G401.6 (cell line): Measurements from ENCODE around the gene PTTG1IP.
"Not testable (repeated sequence)": the region's sequence is repeated elsewhere in the genome, so short reads cannot be mapped to it uniquely, and the experiment has no call there.

Experiments used
- FAIRE-seq: peaks from 2 replicates; lab custom pipeline; 2012; peaks lifted over from hg19 to GRCh38; lab: Jason Lieb, UNC

The PTTG1IP gene

DNA sequence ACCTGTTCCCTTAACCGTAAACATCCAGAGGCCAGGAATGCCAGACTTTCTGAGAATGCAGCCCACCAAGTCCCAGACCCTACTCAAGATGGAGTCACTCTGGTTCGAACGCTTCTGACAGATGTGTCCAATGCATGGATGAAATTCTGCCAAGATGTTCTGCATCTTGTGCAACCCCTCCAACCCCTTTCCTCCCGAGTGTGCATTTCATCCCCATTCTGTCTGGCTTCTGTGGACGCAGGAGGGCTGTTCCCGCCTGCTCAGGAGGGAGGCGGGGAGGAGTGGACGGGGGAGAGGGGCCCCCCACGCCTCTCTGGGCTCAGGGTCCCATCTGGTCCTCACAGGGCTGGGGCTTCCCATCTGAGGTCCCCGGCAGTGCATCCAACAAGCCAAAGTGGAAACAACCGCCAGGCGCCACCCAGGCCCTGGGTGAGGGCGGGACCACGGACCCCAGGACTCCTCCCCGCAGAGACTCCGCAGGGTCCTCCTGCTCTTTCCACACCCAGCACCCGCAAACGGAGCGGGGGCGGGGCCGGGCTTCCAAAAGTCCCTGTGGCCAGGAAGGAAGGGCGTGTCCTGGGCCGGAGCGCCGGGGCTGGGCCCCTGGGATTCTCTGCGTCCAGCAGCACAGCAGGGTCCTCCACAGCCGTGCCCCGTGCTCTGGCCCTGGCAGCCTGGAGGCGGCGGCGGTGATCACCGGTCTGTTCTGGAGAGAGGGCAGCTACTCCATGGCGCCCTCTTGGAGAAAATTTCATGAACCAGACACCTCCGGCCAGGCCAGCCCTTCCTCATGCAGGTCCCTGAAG, 27.9 kb downstream of the PTTG1IP start:
- FAIRE-seq: no peak

DNA sequence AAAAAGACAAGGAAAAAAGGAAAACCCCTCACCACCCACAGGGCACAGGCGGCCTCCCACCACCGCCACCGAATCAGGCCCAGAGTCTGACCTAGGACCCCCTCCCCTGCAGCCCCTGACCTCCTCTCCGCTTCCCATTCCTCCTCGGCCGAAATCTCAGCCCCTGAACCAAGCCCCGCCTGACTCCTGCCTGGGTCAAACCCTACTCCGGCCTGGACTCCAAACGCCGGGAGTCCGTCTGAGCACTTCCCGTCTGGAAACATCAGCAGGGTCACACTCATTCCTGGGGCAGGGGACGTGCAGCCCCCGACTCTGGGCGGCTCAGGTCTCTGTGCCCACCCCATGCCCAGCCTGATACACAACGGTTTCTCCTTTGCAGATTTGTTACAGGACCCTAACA, 29.2 kb downstream of the PTTG1IP start:
- FAIRE-seq: no peak

DNA sequence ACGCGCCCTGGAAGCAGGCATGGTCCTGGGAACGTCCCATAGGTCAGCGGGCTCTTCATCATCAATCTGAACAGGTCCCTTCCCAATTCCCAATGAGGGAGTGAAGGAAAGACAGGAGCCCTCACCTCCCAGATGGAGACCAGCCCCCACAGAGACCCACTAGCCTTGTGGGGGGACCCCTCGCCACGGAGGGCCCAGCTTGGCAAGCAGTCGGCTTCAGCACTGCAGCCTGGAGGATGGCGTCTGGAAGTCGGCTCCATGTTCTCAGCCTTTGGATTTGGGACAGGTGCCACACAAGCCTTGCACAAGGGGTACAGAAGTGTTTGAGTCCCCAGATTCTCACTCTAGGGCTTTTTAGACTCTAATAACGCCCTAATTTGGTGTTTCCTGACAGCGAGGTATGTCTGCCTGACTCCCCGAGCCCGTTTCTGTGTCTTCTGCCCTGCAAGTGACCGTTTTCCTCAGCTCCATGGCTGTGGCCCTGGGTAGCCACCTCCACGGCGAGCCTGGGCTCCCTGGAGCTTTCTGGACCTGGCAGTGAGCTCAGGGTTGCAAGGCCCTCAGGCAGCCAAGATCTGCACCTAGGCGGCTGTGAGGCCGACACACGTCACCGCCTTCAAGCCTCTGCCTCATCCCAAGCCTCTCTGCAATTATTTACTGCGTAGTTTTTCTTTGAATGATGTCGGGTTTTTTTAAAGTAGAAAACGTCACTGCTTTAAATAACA, 30.6 kb downstream of the PTTG1IP start:
- no peak for FAIRE-seq

DNA sequence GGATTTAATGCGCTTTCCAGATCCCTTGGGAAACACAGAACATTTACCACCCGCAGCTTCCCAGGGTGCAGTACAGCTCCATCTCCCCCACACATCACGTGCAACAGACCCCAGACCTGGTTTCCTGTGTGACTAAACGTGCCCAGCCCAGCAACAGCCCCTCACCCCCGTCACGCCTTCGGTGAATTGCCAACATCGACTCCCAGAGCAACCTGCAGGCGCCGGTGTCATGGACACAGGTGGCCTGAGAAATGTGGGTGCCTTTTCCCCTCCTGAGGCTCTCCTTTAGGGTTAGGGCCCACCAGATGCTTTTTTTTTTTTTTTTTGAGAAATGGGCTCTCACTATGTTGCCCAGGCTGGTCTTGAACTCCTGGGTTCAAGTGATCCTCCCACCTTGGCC, 31.4 kb downstream of the PTTG1IP start:
- no peak for FAIRE-seq

DNA sequence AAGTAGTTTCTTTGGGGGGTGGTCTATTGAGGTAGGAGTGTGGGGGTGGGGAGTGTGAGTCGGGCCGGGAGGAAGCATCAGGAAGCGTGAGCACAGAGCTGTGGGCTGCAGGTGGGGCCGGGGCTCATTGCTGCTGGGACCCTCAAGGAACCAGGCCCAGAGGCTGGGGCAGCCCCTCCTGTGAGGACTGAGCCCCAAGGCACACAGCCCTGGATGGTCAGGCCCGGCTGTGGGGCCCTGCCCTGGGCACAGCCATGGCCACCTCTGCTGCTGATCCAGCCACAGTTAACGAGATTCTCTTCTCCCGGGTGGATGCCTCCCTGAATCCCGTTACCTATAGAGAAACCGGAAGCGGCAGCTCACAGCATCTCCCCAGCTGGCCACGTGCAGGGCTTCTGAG, 32.7 kb downstream of the PTTG1IP start:
- FAIRE-seq: no peak

DNA sequence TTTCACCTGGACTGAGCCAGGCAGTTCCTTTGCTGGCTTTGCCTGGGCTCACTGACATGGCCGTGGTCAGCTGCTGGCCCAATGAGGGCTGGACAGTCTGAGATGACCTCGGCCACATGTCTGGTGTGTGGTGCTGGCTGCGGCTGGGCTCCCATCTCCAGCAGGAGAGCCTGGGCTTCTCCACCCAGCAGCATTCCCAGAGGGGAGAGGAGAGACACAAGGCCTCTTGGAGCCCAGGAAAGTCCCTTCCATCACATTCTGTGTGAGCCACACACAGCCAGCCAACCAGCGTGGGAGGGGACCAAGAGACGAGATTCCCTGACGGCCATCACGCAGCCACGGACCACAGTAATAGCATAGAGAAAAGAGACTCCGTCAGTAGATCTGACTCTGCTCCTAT, 34.5 kb downstream of the PTTG1IP start:
- no peak for FAIRE-seq

DNA sequence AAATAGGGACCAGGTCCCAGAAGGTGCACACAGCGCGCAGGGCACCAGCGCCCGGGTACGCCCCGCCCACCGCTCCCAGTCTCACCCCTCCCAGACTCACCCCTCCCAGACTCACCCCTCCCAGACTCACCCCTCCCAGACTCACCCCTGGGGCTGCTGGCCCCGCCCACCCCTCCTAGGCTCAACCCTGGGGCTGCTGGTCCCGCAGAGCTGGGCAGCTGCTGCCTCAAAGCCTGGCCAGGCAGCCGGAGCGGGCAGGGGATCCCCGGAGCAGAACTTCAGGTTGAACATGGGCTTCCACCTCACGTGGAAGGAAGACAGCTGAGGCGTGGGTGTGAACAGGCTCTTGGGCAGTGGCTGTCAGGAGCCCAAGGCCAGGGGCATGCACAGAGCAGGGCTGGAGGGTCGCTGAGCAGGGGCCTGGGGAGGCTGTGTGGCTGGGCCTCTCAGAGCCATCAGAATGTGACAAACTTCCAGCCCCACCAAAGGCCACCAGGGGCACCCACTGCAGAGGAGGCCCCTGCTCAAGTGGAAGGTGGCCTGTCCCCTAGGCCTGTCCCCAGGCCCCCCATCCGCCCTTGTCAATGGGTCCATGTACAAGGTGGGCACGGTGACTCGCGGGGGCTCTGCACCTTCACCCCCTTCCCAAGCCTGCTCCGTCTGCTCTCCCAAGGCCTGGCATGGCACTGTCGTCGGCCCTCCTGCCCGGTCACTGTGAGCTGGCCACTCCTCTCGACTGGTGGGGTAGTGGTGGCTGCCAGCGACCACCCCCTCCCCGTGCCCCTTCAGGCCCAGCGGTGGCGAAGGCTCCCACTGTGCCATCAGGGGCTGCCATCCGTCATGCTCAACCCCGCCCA, 35.2 kb downstream of the PTTG1IP start:
- FAIRE-seq: no peak

DNA sequence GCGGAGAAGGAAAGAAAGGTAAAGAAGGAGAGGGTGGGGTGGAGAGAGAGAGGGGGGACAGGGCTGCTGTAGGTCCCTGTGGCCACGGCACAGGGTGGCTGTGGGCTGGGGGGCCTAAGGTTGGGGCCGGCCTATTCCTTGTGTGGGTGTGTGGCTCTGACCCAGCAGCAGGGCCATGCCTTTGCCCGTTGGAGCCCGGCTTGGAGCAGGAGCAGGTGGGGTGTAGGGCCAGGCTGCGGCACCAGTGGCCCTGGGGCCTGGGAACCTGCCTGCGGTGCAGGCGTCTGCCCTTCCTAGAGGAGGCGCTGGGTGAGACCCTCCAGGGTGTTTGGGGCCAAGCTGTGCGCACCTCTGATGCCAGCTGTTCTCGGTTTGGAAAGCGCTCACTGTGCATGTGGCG, 36.0 kb downstream of the PTTG1IP start:
- FAIRE-seq: no peak

DNA sequence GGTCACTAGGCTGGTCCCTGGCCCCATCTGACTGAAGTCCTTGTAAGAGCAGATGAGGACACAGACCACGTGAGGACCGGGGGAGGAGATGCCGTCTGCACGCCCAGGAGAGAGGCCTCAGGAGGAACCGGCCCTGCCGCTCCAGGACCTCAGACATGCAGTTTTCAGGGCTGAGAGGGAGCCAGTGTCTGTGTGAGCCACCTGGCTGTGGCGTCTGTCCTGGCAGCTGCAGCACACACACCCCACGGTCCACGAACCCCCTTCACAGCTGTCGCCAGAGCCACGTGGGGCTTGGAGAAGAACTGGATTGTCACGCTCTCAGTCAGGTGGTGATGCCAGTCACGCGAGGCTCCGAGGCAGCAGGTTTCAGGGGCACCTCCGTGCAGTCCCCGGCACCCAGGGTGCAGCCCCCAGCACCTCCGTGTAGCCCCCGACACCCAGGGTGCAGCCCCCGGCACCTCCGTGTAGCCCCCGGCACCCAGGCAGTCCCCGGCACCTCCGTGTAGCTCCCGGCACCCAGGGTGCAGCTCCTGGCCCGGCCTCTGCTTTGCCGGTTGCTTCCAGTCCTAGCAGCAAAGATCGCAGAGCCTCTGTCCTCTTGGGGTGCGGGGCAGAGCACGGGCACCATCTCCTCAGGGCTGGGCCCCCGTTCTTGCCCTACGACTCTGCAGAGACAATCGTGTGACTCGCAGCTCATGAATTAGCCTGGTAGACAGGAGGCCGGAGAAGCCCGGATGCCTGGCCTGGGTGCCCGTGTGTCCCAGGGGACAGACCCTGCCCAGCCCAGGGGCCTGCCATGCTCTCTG, 36.6 kb downstream of the PTTG1IP start:
- FAIRE-seq: no peak

DNA sequence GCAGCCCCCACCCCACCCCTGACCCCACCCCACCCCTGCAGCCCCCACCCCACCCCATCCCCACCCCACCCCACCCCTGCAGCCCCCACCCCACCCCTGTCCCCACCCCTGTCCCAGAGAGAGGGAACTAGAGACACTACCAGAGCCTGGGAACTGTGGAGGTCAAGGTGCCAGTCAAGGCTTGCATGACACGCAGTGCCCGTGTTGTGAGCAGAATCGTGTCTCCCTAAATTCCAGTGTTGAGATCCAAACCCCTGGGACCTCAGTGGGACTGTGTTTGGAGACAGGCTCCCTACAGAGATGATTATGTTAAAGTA, 37.2 kb downstream of the PTTG1IP start:
- FAIRE-seq: no peak

DNA sequence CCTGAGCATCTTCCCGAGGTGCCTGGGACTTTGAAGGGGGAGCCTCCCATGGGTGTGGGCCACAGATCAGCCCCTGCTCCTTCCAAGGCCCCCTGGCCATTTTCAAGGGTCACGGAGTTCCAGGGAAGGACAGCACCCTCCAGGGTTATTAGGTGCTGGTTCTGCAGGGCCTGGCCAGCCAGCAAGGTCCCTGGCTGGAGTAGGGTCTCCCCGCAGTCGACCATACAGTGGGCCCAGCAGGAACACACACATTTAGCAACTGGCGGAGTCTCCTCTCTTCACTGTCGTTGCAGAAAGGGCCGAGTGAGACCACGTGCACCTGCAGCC, 37.9 kb downstream of the PTTG1IP start:
- FAIRE-seq: no peak

DNA sequence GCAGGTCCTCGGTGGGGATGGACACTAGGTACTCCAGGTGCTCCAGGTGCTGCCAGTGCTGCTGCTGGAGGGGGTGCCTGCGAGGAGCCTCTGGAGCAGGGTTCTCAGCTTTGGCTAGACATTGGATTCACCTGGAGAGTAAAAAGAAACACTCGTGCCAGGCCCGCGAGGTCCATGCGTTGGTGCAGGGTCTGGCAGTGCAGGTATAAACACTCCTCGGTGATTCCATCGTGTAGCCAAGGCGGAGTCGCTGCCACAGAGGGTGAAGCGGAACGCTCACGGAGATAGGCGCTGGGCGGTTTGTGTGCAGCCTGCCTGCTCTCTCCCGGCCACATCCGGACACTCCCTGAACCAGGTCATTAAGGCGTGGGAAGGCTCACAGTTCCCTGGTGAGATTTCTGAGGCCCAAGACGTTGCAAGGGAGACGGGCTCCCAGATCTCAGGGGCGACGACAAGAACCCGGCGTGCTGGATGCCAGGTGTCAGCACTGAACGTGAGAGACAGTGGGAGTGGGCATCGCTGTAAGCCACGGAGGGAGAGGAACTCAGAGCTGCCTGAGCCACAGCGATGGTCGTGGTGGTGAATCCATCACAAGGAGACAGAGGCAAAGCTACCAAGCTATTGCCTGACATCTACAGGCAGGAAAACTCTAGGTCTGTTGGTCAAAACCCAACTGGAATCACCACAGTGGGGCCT, 38.4 kb downstream of the PTTG1IP start:
- FAIRE-seq: no peak

DNA sequence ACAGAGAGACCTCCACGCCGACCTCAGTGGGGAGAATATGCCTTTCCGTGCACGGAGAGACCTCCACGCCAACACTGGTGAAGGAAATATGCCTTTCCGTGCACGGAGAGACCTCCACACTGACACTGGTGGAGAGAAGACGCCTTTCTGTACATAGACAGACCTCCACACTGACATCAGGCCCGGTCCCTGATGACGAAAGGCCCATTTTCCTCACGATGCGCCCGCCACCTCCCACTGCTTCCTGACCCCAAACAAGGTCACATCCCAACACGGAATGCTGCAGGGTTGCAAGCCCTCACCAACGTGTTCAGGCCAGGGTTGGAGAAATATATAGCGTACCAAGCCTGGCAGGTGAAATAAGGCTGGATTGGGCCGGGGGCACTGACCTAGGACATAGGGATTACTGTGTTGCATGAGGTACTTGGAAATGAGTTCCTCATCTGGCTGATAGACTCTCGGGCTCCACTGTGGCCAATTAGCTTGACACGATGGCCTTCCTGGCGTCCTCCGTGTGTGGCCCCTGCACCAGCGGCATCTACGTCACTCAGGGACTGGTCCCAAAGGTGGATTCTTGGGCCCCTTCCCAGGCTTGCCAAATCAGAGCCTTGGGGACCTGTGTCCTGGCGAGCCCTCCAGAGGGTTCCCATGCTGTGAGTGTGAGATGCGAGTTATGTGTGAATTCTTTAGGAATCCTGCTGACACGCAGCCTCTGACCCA, 39.1 kb downstream of the PTTG1IP start:
- no peak for FAIRE-seq

DNA sequence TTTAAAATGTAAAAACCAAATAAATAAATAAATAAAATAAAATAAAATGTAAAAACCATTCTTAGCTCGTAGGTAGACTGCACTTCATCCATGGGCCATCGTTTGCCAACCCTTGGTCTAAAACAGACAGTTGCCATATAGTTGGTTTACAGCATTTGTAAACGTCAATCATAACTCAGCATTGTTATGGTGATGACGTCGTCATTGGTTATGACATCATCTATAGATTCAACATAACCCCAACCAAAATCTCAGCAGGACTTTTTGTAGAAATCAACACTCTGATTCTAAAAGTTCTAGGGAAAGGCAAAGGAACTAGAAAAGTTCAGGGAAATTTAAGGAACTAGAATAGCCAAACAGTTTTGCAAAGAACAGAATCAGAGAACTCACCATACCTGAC, 39.8 kb downstream of the PTTG1IP start:
- FAIRE-seq: no peak

DNA sequence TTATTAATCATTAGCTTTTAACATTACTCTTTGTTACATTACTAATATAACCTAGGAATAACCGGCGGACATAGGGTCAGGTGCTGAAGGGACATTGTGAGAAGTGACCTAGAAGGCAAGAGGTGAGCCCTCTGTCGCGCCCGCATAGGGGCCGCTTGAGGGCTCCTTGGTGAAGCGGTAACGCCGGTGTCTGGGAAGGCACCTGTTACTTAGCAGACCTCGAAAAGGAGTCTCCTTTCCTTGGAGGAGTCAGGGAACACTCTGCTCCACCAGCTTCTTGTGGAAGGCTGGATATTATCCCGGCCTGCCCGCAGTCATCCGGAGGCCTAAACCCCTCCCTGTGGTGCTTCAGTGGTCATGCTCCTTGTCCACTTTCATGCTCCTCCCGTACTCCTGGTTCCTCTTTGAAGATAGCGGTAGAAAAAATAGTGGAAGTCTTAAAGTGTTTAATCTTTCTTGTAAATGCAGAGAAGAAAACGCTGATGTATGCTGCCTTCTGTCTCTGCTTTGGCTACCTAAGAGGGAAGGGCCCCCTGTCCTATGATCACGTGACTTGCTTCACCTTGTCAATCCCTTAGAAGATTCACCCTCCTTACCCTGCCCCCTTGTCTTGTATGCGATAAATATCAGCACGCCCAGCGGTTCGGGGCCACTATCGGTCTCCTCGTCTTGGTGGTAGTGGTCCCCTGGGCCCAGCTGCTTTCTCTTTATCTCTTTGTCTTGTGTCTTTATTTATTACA, 40.8 kb downstream of the PTTG1IP start:
- not testable (repeated sequence) for FAIRE-seq

DNA sequence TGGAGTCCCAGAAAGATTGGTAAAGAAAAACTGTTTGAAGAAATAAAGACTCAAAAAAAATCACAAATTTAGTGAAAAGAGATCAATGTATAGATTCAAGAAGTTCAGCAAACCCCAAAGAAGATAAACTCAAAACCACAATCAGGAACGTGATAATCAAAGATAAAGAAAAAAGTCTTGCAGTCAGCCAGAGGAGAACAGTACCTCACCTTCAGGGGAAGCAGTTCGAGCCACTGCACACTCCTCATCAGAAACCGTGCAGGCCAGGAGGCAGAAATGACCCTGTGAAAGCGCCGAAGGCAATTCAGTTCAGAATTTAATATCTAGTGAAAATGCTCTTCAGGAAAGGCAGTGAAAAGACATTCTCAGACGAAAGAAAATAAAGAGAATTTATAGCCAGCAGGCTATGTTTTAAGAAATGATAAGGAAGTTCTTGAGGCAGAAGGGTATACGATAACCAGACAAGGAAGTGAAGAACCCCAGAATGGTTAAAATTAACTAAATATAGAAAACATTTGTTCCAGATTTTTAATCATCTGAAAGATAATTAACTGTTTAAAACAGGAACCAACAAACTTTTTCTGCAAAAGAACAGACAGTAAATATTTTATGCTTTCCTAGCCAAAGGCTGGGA, 42.1 kb downstream of the PTTG1IP start:
- no peak for FAIRE-seq

DNA sequence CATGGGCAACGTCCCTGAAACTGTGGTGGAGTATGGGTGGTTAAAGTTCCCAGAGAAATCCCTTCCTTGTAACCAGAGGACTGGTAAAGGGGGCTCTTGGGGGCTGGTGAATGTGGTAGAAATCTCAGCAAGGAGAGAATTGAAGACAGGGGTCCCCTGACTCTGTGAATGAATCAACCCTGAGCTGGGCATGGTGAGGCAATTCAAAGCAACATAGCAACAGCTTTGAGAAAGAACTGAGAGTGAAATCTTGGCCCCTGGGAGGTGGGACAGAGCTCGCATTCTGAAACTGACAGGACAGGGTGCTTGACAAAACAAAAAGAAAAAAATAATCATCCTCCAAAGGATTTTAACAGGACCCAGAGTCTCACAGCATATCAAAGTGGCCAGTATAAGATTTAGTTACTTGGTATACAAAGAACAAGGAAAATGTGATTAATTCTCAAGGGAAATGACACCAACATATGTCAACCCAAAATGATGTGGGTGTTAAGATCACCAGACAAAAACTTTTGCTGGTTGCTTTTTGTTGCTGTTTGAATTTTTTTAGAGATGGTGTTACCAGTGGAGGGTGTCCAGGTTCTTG, 43.9 kb downstream of the PTTG1IP start:
- no peak for FAIRE-seq

DNA sequence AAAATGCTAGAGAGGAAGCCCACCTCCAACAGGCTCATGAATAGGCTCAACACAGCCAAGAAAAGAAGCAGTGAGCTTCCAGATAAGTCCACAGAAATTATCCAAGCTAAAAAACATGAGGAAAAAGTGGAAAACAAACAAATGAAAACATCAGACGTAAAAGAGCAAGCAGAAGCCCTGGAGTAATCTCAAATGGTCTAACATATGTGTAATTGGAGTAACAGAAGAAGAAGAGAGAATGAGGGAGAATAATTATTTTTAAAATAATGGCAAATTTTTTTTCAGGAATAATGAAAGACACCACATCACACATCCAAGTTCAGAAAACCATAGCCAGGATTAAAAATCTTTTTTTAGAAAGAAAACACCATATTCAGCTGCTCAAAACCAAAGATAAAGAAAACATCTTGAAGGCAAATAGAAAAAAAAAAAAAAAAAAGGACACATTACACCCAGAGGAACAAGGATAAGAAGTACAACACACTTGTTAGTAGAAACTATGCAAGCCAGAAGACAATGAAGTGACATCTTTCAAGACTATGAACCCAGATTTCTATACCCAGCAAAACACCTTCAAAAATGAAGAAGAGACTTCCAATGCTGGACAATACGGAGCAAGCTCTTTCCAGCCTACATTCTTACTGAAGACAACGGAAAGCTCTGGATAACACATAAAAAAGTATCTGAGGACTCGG, 45.0 kb downstream of the PTTG1IP start:
- FAIRE-seq: no peak

DNA sequence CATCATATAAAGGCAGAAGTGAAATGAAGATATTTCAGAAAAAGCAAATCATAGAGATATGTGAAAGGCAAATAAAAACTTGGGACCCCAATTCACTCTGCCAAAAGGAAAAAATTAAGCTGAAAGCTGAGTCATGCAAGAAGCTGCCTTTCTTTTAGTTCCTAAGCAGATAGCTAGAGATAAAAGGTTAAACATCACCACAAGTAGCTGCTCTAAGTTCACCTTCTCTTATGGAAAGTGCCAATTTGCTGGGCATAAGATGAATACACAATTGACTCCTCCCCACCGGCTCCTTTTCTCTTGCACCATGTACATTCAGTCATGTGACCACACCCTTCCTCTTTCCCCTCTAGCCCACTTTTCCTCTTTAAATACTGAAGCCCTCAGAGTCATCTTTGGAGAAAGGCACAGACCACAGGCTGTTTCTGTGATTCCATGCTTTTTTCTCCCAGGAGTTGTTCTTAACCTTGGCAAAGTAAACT, 50.3 kb downstream of the PTTG1IP start:
- no peak for FAIRE-seq
